Sigmoid colon (tissue), 7 donors: Measurements from ENCODE around the gene CTNNA2. TPM values are rescaled to one million over a fixed set of nuclear protein-coding genes. Genes with fewer than 3 reads are reported as not detected.

ENCODE experiments used
- DNase-seq: peaks from one replicate; pipeline ENCODE4 v3.0.0-alpha.2; 2019
- H3K27ac ChIP-seq, 4 donors: fragments of 200-600 bp; sonication (generic); one replicate each; pipeline ENCODE4 v1.5.1; 2016 to 2019; ENCODE audit warnings: mild to moderate bottlenecking in 1 of 4
- H3K27me3 ChIP-seq, 3 donors: fragments of 200-600 bp; sonication (generic); one replicate each; pipeline ENCODE4 v1.5.1; 2019; ENCODE audit warnings: mild to moderate bottlenecking in 1 of 3
- H3K36me3 ChIP-seq, 4 donors: fragments of 200-600 bp; sonication (generic); one replicate each; pipeline ENCODE4 v1.5.1; 2016 to 2019
- H3K4me1 ChIP-seq, 4 donors: fragments of 200-600 bp; sonication (generic); one replicate each; pipeline ENCODE4 v1.5.1; 2017 to 2019
- H3K4me3 ChIP-seq, 4 donors: fragments of 200-600 bp; sonication (generic); one replicate each; pipeline ENCODE4 v1.5.1; 2017 to 2019; ENCODE audit warnings: mild to moderate bottlenecking in 2 of 4, moderate library complexity in 1 of 4
- H3K9me3 ChIP-seq, 4 donors: fragments of 200-600 bp in 3 of 4; sonication (generic) in 3 of 4; one replicate each; pipeline versions ENCODE4 v1.5.1 to v1.6.1; 2013 to 2019
- EP300 ChIP-seq, 4 donors: sonication (generic); formaldehyde crosslinking; IDR thresholded peaks; one replicate each; pipeline ENCODE4 v1.6.1; 2017; ENCODE audit warnings: antibody characterized with exemption in 4 of 4
- POLR2A ChIP-seq, 2 donors: fragments of 450-650 bp; IDR thresholded peaks; one replicate each; pipeline ENCODE4 v1.6.1; 2016; ENCODE audit warnings: antibody characterized with exemption in 2 of 2, mild to moderate bottlenecking in 2 of 2, moderate library complexity in 2 of 2
- POLR2AphosphoS5 ChIP-seq, 4 donors: sonication (generic); formaldehyde crosslinking; IDR thresholded peaks; one replicate each; pipeline ENCODE4 v1.6.1; 2017; ENCODE audit warnings: antibody characterized with exemption in 4 of 4
- WGBS, 2 donors: extraction: QIAGEN DNeasy Blood & Tissue Kit; methylation state at CpG; one replicate each; pipeline ENCODE4 v1.1.7; 2013; 5-methylcytosine and 5-hydroxymethylcytosine counted together
- intact Hi-C: fragments of 100-400 bp; cut with DNase I; formaldehyde crosslinking; loops from one replicate; pipeline ENCODE4 v1.15.1; 2023
- polyA plus RNA-seq, 3 donors: library from polyadenylated mRNA; stranded (reverse); fragments of 200-250 nt; gene quantifications; one replicate each; pipeline ENCODE4 v1.2.3, GENCODE V29; 2013
- total RNA-seq, 4 donors: library from RNA; depleted of rRNA; stranded (reverse); fragments of >200 nt; gene quantifications; one replicate each; pipeline ENCODE4 v1.1.0, GENCODE V29; 2016
- TF ChIP-seq, protein P1 (sequence below), 4 experiments: fragments of 450-650 bp in 3 of 4; fragments of 200-600 bp in 1 of 4; IDR thresholded peaks; one replicate each; pipeline ENCODE4 v1.5.1; 2016 to 2019; ENCODE audit warnings: antibody characterized with exemption in 4 of 4, mild to moderate bottlenecking in 3 of 4, moderate library complexity in 2 of 4
- donor health status: healthy with polysubstance abuse.
- donor health status: Bipolar disorder and iron deficiency.
- donor health status: healthy.

CTNNA2 gene
- total and polyA plus RNA-seq, 7 donors, result 1.4 to 8.6 (median 3.8) TPM; not detected in 2

- Histone ChIP-seq H3K27me3 (no peaks in the 10 kb centered on the region), H3K36me3 (no peaks in the 10 kb centered on the region), H3K4me1 (no peaks in the 10 kb centered on the region), H3K4me3 (no peak overlapping the region), H3K9me3 (no peaks in the 10 kb centered on the region), H3K27ac (no peak overlapping the region)
- no peak for TF ChIP-seq POLR2AphosphoS5 (IDR thresholded peaks at IDR 0.05)
- TF ChIP-seq POLR2A (IDR thresholded peaks at IDR 0.05), result no peak
- TF ChIP-seq, protein P1, sequence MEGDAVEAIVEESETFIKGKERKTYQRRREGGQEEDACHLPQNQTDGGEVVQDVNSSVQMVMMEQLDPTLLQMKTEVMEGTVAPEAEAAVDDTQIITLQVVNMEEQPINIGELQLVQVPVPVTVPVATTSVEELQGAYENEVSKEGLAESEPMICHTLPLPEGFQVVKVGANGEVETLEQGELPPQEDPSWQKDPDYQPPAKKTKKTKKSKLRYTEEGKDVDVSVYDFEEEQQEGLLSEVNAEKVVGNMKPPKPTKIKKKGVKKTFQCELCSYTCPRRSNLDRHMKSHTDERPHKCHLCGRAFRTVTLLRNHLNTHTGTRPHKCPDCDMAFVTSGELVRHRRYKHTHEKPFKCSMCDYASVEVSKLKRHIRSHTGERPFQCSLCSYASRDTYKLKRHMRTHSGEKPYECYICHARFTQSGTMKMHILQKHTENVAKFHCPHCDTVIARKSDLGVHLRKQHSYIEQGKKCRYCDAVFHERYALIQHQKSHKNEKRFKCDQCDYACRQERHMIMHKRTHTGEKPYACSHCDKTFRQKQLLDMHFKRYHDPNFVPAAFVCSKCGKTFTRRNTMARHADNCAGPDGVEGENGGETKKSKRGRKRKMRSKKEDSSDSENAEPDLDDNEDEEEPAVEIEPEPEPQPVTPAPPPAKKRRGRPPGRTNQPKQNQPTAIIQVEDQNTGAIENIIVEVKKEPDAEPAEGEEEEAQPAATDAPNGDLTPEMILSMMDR (IDR thresholded peaks at IDR 0.05), result no peak
- TF ChIP-seq EP300 (IDR thresholded peaks at IDR 0.05), result no peak
- 38 to 63% methylated on average over 3 of the region's 3 CpGs for WGBS, 2 donors
- no peak for DNase-seq
- intact Hi-C loops, result no loop called here
Observed at GRCh38 chr2:80510716-80511115, 997.9 kb downstream of the CTNNA2 start.

DNA sequence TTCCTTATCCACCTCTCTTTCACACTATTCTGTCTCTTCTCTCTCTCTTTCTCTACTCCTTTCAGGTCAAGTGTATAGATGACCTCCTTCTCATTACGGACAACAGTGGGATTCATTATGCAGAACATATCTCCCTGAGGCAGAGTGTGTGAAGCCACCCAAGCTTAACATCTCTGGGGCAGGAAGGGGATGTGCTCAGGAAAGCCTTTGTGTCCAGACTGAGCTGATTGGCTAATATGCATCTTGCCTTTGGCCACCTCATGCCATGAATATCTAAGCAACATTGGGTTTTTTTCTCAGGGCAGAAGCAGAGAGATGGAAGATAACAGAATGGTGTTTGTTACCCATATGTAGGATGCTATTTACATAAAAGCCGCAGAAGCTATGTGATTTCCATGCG lies 1003.1 kb downstream of the CTNNA2 start:
- no peak for TF ChIP-seq POLR2A (IDR thresholded peaks at IDR 0.05)
- Histone ChIP-seq H3K27me3 (no peaks in the 10 kb centered on the region), H3K4me1 (no peaks in the 10 kb centered on the region), H3K27ac (no peak overlapping the region), H3K36me3 (no peaks in the 10 kb centered on the region), H3K9me3 (no peaks in the 10 kb centered on the region), H3K4me3 (no peak overlapping the region)
- no peak for DNase-seq
- 92 to 94% methylated on average over 3 of the region's 3 CpGs for WGBS, 2 donors
- intact Hi-C loops, result no loop called here

GRCh38 chr2:80517316-80517715 lies 1004.5 kb downstream of the CTNNA2 start:
- H3K9me3 ChIP-seq, result no peaks in the 10 kb centered on the region
- no peak overlapping the region for H3K4me3 ChIP-seq
- no peak for DNase-seq
- WGBS, 2 donors, result 59 to 61% methylated on average over 3 of the region's 3 CpGs
- no peaks in the 10 kb centered on the region for H3K4me1 ChIP-seq
- no peaks in the 10 kb centered on the region for H3K27me3 ChIP-seq
- H3K27ac ChIP-seq, result no peak overlapping the region
- no peaks in the 10 kb centered on the region for H3K36me3 ChIP-seq
- intact Hi-C loops, result no loop called here
- TF ChIP-seq EP300 (IDR thresholded peaks at IDR 0.05) (no peak), POLR2A (IDR thresholded peaks at IDR 0.05) (no peak), POLR2AphosphoS5 (IDR thresholded peaks at IDR 0.05) (no peak)
- TF ChIP-seq, protein P1 (IDR thresholded peaks at IDR 0.05), result no peak

DNA sequence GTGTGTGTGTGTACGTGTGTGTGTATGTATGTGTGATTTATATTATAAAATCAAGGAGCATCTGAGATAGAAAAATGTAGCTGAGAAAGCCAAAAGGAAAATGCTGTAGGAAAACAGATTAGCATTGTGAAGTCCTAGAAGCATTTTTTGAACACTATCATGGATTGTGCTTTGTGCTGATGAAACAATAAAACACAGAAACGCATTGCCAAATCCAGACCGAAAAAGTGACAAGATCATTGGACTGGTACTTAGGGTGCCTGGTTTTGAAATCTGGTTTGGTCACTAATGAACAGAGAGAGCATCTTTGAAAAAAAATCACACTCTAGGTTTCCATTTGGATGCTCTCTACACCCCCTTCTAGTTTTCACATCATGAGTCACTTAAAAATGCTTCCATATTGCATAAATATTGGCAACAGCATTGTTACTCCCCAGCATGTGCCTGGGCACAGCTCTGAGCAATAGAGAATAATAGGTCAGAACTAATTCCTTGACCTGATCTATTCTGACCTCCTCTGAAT lies 1006.3 kb downstream of the CTNNA2 start:
- intact Hi-C loops, result no loop called here
- H3K27me3 ChIP-seq, result no peaks in the 10 kb centered on the region
- no peak overlapping the region for H3K4me3 ChIP-seq
- no peaks in the 10 kb centered on the region for H3K4me1 ChIP-seq
- no peak for DNase-seq
- WGBS, 2 donors, result 83 to 88% methylated on average over 3 of the region's 3 CpGs
- no peak overlapping the region for H3K27ac ChIP-seq
- TF ChIP-seq POLR2A (IDR thresholded peaks at IDR 0.05) (no peak), EP300 (IDR thresholded peaks at IDR 0.05) (no peak), POLR2AphosphoS5 (IDR thresholded peaks at IDR 0.05) (no peak)
- TF ChIP-seq, protein P1 (IDR thresholded peaks at IDR 0.05), result no peak
- no peaks in the 10 kb centered on the region for H3K36me3 ChIP-seq
- no peaks in the 10 kb centered on the region for H3K9me3 ChIP-seq

DNA sequence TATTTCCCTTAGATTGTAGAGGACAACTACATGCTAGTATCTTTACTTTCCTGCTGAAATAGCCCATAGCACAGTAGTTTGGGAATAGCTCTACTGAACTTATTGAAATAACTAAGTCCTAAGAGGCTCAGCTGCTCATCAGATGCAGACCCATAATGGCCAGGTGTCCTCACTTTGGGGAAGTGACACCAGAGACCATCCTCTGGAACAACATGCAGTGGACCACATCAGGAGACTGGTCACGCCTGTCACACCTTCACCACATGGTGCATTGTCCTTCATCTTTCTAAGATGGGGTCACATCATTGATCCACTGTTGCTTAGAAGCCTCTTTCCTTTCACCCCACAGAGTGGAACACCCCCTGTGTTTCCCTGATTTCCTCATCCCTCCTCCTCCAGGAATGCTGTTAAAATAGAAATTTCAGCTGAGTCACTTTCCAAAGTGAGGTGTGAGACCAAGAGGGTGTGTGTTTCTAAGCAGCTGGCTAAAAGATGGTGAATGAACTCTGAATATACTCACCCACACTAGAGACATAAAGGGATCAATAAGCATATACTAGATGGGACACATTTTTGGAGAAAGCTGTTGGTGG lies 1006.9 kb downstream of the CTNNA2 start:
- H3K27me3 ChIP-seq, result no peaks in the 10 kb centered on the region
- intact Hi-C loops, result no loop called here
- 85 to 87% methylated on average over 1 of the region's 1 CpG for WGBS, 2 donors
- H3K36me3 ChIP-seq, result no peaks in the 10 kb centered on the region
- no peaks in the 10 kb centered on the region for H3K4me1 ChIP-seq
- H3K27ac ChIP-seq, result no peak overlapping the region
- H3K9me3 ChIP-seq, result no peaks in the 10 kb centered on the region
- DNase-seq, result no peak
- TF ChIP-seq POLR2AphosphoS5 (IDR thresholded peaks at IDR 0.05), result no peak
- TF ChIP-seq EP300 (IDR thresholded peaks at IDR 0.05), result no peak
- no peak for TF ChIP-seq POLR2A (IDR thresholded peaks at IDR 0.05)
- TF ChIP-seq, protein P1 (IDR thresholded peaks at IDR 0.05), result no peak
- H3K4me3 ChIP-seq, result no peak overlapping the region
